HepG2 (cell line): ENCODE measurements around the gene EFEMP2. TPM values are rescaled to one million over a fixed set of nuclear protein-coding genes. Genes with fewer than 3 reads are reported as not detected.

Source experiments
- ARNT2 ChIP-seq: sonication (generic); formaldehyde crosslinking; IDR thresholded peaks from 2 replicates; pipeline ENCODE4 v1.8.0; 2022; ENCODE audit warnings: mild to moderate bottlenecking, low read depth, missing genetic modification reagents, moderate library complexity
- ATF2 ChIP-seq: sonication (generic); formaldehyde crosslinking; IDR thresholded peaks from 2 replicates; pipeline ENCODE4 v1.4.0; 2020; ENCODE audit warnings: missing genetic modification reagents
- BHLHE40 ChIP-seq: IDR thresholded peaks from 2 replicates; pipeline ENCODE4 v1.6.1; 2011; ENCODE audit warnings: low read length, improper control_type of control experiment
- CREB3 ChIP-seq: sonication (generic); formaldehyde crosslinking; IDR thresholded peaks from 2 replicates; pipeline ENCODE4 v1.5.0; 2020; ENCODE audit warnings: missing genetic modification reagents
- EEA1 ChIP-seq: sonication (generic); formaldehyde crosslinking; IDR thresholded peaks from 2 replicates; pipeline ENCODE4 v1.5.1; 2020; ENCODE audit warnings: mild to moderate bottlenecking, missing genetic modification reagents, borderline replicate concordance
- EED ChIP-seq: sonication (generic); formaldehyde crosslinking; IDR thresholded peaks from 2 replicates; pipeline ENCODE4 v1.5.0; 2020; ENCODE audit warnings: mild to moderate bottlenecking, missing genetic modification reagents
- ELF3 ChIP-seq: IDR thresholded peaks from 2 replicates; pipeline ENCODE4 v1.6.1; 2016; ENCODE audit warnings: missing genetic modification reagents, missing compliant biosample characterization
- ERF ChIP-seq: IDR thresholded peaks from 2 replicates; pipeline ENCODE4 v1.6.1; 2018; ENCODE audit warnings: missing biosample characterization, missing genetic modification reagents
- FOXM1 ChIP-seq: sonication (generic); formaldehyde crosslinking; IDR thresholded peaks from 2 replicates; pipeline ENCODE4 v1.5.0; 2020; ENCODE audit warnings: missing genetic modification reagents
- HOMEZ ChIP-seq: IDR thresholded peaks from 2 replicates; pipeline ENCODE4 v1.6.1; 2016; ENCODE audit warnings: low read depth
- NR2C2 ChIP-seq: sonication (generic); formaldehyde crosslinking; IDR thresholded peaks from 2 replicates; pipeline ENCODE4 v1.4.0; 2020; ENCODE audit warnings: missing genetic modification reagents, mild to moderate bottlenecking, moderate library complexity, borderline replicate concordance
- PCBP1 ChIP-seq: fragments of 200-400 bp; formaldehyde crosslinking; IDR thresholded peaks from 2 replicates; pipeline ENCODE4 v1.6.1; 2017; ENCODE audit warnings: mild to moderate bottlenecking, low read depth, low read length, borderline replicate concordance
- POGK ChIP-seq: sonication (generic); formaldehyde crosslinking; conservative IDR thresholded peaks from 2 replicates; pipeline ENCODE4 v1.8.0; 2022; ENCODE audit warnings: mild to moderate bottlenecking, moderate library complexity, missing genetic modification reagents
- TFDP2 ChIP-seq: sonication (generic); formaldehyde crosslinking; IDR thresholded peaks from 2 replicates; pipeline ENCODE4 v1.4.0; 2020; ENCODE audit warnings: missing genetic modification reagents
- TGIF2 ChIP-seq: IDR thresholded peaks from 2 replicates; pipeline ENCODE4 v1.6.1; 2016; ENCODE audit warnings: control low read depth, missing compliant biosample characterization
- U2AF1 ChIP-seq: fragments of 200-400 bp; formaldehyde crosslinking; optimal IDR thresholded peaks from 2 replicates; pipeline ENCODE3; 2017; ENCODE audit warnings: mild to moderate bottlenecking, low read depth, low read length
- ZFP36 ChIP-seq: fragments of 150-350 bp; IDR thresholded peaks from 2 replicates; pipeline ENCODE4 v1.6.1; 2018; ENCODE audit warnings: borderline replicate concordance, low read length, low read depth; ENCODE audit not compliant: partially characterized antibody
- ZNF138 ChIP-seq: sonication (generic); formaldehyde crosslinking; IDR thresholded peaks from 2 replicates; pipeline ENCODE4 v1.5.0; 2020; ENCODE audit warnings: mild to moderate bottlenecking, low read depth, missing genetic modification reagents
- ZNF282 ChIP-seq: fragments of 450-650 bp; IDR thresholded peaks from 2 replicates; pipeline ENCODE4 v1.6.1; 2018; ENCODE audit not compliant: partially characterized antibody
- ZNF3 ChIP-seq: IDR thresholded peaks from 2 replicates; pipeline ENCODE4 v1.7.0; 2017; ENCODE audit warnings: inconsistent platforms
- ZNF614 ChIP-seq: IDR thresholded peaks from 2 replicates; pipeline ENCODE4 v1.6.1; 2018; ENCODE audit warnings: missing biosample characterization, missing genetic modification reagents, inconsistent platforms, borderline replicate concordance
- ZNF703 ChIP-seq: sonication (generic); formaldehyde crosslinking; IDR thresholded peaks from 2 replicates; pipeline ENCODE4 v1.5.1; 2020; ENCODE audit warnings: missing genetic modification reagents, mild to moderate bottlenecking, moderate library complexity, borderline replicate concordance
- ZNF724P ChIP-seq: sonication (generic); formaldehyde crosslinking; IDR thresholded peaks from 2 replicates; pipeline ENCODE4 v1.8.0; 2022; ENCODE audit warnings: missing genetic modification reagents, borderline replicate concordance
- ZNF781 ChIP-seq: sonication (generic); formaldehyde crosslinking; IDR thresholded peaks from 2 replicates; pipeline ENCODE4 v1.5.1; 2020; ENCODE audit warnings: borderline replicate concordance, mild to moderate bottlenecking, missing genetic modification reagents; ENCODE audit errors: not compliant biosample characterization
- ZNF790 ChIP-seq: sonication (generic); formaldehyde crosslinking; IDR thresholded peaks from 2 replicates; pipeline ENCODE4 v1.8.0; 2022; ENCODE audit warnings: missing genetic modification reagents, mild to moderate bottlenecking, borderline replicate concordance
- polyA plus RNA-seq, 8 experiments: library from polyadenylated mRNA; depleted of rRNA in 3 of 8; stranded (reverse) in 7 of 8; unstranded in 1 of 8; fragments of >200 nt; fragmentation: Illumina TruSeq in 4 of 8; extraction: Trizol in 4 of 8; gene quantifications; 2 replicates each; pipeline versions ENCODE4 v1.2.1 to v1.2.3, GENCODE V29; 2011 to 2016; ENCODE audit warnings: low read depth in 4 of 8, missing spikeins in 1 of 8, mixed read lengths in 1 of 8; ENCODE audit not compliant: insufficient read depth in 1 of 8
- total RNA-seq, 5 experiments: library from RNA; depleted of rRNA; stranded (reverse); fragments of >200 nt; fragmentation: Illumina TruSeq; extraction: Trizol; gene quantifications; 2 replicates each; pipeline ENCODE4 v1.2.3, GENCODE V29; 2016; ENCODE audit warnings: low read depth in 1 of 5

The EFEMP2 gene
- total and polyA plus RNA-seq, 2 of the 13 experiments (the other 11 are each of a cell fraction or from before 2014, with no cell fraction given), result 7.4 to 29.7 TPM

- no peak for TF ChIP-seq ARNT2 (CRISPR knock-in tag)
- no peak for TF ChIP-seq EED (CRISPR knock-in tag)
- TF ChIP-seq ATF2 (CRISPR knock-in tag), result peak; percentile 20; the same call in 1 of the 2 replicates
- TF ChIP-seq TGIF2 (CRISPR knock-in tag), result no peak
- peak; percentile 40; the same call in 1 of the 2 replicates for TF ChIP-seq ELF3
- TF ChIP-seq ZNF781 (CRISPR knock-in tag), result no peak
- TF ChIP-seq HOMEZ (CRISPR knock-in tag), result no peak
- no peak for TF ChIP-seq ZFP36
- no peak for TF ChIP-seq CREB3 (CRISPR knock-in tag)
- TF ChIP-seq ERF (CRISPR knock-in tag), result no peak
- no peak for TF ChIP-seq FOXM1 (CRISPR knock-in tag)
- 0 out of 2 replicates have a peak, but pooled peaks have one; percentile 40 for TF ChIP-seq ZNF614 (CRISPR knock-in tag)
- TF ChIP-seq TFDP2 (CRISPR knock-in tag), result no peak
- no peak for TF ChIP-seq NR2C2 (CRISPR knock-in tag)
- TF ChIP-seq PCBP1, result no peak
- no peak for TF ChIP-seq ZNF790 (CRISPR knock-in tag)
- TF ChIP-seq ZNF282, result no peak
- no peak for TF ChIP-seq EEA1
- no peak for TF ChIP-seq ZNF3
- TF ChIP-seq ZNF703 (CRISPR knock-in tag), result no peak
- TF ChIP-seq U2AF1, result peak; percentile 64
- 0 out of 2 replicates have a peak, but pooled peaks have one; percentile 39 for TF ChIP-seq BHLHE40
- TF ChIP-seq POGK (CRISPR knock-in tag), result 0 out of 2 replicates have a peak, but pooled peaks have one; percentile 39
- TF ChIP-seq ZNF138 (CRISPR knock-in tag), result no peak
- TF ChIP-seq ZNF724P (CRISPR knock-in tag), result 0 out of 2 replicates have a peak, but pooled peaks have one; percentile 46
These were observed 12.1 kb upstream of the EFEMP2 start (continued) for GRCh38 chr11:65884716-65885092.
